Caco-2 (cell line): Measurements from ENCODE around the gene MAPKAP1. TPM values are rescaled to one million over a fixed set of nuclear protein-coding genes. Genes with fewer than 3 reads are reported as not detected.

ENCODE experiments used
- BruUV-seq: library from RNA; stranded (reverse); fragments of 400-500 nt; replicated peaks from 2 replicates; lab custom pipeline; 2021; lab: Mats Ljungman, UMichigan
- CTCF ChIA-PET: fragments of 300-600 bp; sonication (Branson Sonifier 250); formaldehyde crosslinking; loops from one replicate; lab custom pipeline; 2022; ENCODE audit warnings: antibody characterized with exemption; lab: Charles Lee
- POLR2A ChIA-PET: fragments of 300-600 bp; sonication (Branson Sonifier 250); formaldehyde crosslinking; loops from one replicate; lab custom pipeline; 2022; ENCODE audit warnings: antibody characterized with exemption; lab: Charles Lee
- DNase-seq, 2 experiments: peaks; one replicate each; pipeline versions ENCODE4 v3.0.0 to v3.0.0-alpha.2; 2020 to 2022
- H3K27me3 ChIP-seq: replicated peaks from 2 replicates; pipeline ENCODE4 v1.6.0; 2011; ENCODE audit warnings: low read length; ENCODE audit not compliant: control insufficient read depth, insufficient read depth
- H3K36me3 ChIP-seq: 2 replicates; pipeline ENCODE4 v1.5.1; 2011; ENCODE audit warnings: low read length; ENCODE audit not compliant: control insufficient read depth, insufficient read depth
- H3K4me1 ChIP-seq: fragments of 250-450 bp; sonication (Bioruptor Pico); 2 replicates; pipeline ENCODE4 v1.5.1; 2020; ENCODE audit warnings: mild to moderate bottlenecking
- H3K4me3 ChIP-seq: 2 replicates; pipeline ENCODE4 v1.5.1; 2011; ENCODE audit warnings: low read depth, mild to moderate bottlenecking, control low read depth, low read length
- H3K9me3 ChIP-seq: fragments of 250-450 bp; sonication (Bioruptor Pico); 2 replicates; pipeline ENCODE4 v1.5.1; 2020; ENCODE audit warnings: mild to moderate bottlenecking, moderate library complexity
- H3K27ac Mint-ChIP-seq: one replicate; pipeline ENCODE4 v1.8.0; 2022; ENCODE audit warnings: mixed read lengths; ENCODE audit not compliant: unreplicated experiment
- H3K27me3 Mint-ChIP-seq: one replicate; pipeline ENCODE4 v1.8.0; 2022; ENCODE audit warnings: mixed read lengths; ENCODE audit not compliant: insufficient read depth, unreplicated experiment
- H3K36me3 Mint-ChIP-seq: one replicate; pipeline ENCODE4 v1.8.0; 2022; ENCODE audit warnings: mild to moderate bottlenecking, mixed read lengths; ENCODE audit not compliant: insufficient read depth, unreplicated experiment
- H3K4me1 Mint-ChIP-seq: one replicate; pipeline ENCODE4 v1.8.0; 2022; ENCODE audit warnings: low read depth, mixed read lengths; ENCODE audit not compliant: unreplicated experiment
- H3K4me3 Mint-ChIP-seq: one replicate; pipeline ENCODE4 v1.8.0; 2022; ENCODE audit warnings: mild to moderate bottlenecking, moderate library complexity, mixed read lengths; ENCODE audit not compliant: unreplicated experiment
- H3K9me3 Mint-ChIP-seq: one replicate; pipeline ENCODE4 v1.8.0; 2022; ENCODE audit warnings: mixed read lengths; ENCODE audit not compliant: unreplicated experiment
- CTCF ChIP-seq, 2 experiments: fragments of 200-600 bp in 1 of 2; IDR thresholded peaks; 1 replicate in 1 of 2; 2 replicates in 1 of 2; pipeline versions ENCODE4 v1.5.1 to v1.8.0; 2011 to 2022; ENCODE audit warnings: antibody characterized with exemption in 1 of 2, control low read depth in 1 of 2, inconsistent platforms in 1 of 2, low read depth in 1 of 2, low read length in 1 of 2, mild to moderate bottlenecking in 1 of 2, moderate library complexity in 1 of 2; ENCODE audit not compliant: insufficient read depth in 1 of 2, severe bottlenecking in 1 of 2, unreplicated experiment in 1 of 2
- intact Hi-C: fragments of 100-400 bp; cut with micrococcal nuclease; formaldehyde crosslinking; loops from one replicate; pipeline ENCODE4 v1.10.0; 2022; ENCODE audit not compliant: unreplicated experiment
- total RNA-seq: library from RNA; stranded (reverse); gene quantifications from 2 replicates; pipeline ENCODE4 v1.2.3, GENCODE V29; 2022

MAPKAP1 gene
- total RNA-seq, 1 experiment from 2014 or later = 70.0 TPM

- no peaks in the 10 kb centered on the region for H3K9me3 Mint-ChIP-seq
- no peak overlapping the region for H3K4me3 ChIP-seq
- H3K4me3 Mint-ChIP-seq = no peak overlapping the region
- no peaks in the 10 kb centered on the region for H3K27me3 Mint-ChIP-seq
- peaks cover 13% of the 10 kb centered on the region for H3K36me3 Mint-ChIP-seq
- H3K9me3 ChIP-seq = no peaks in the 10 kb centered on the region
- H3K4me1 ChIP-seq = no peaks in the 10 kb centered on the region
- intact Hi-C loops = no loop called here
- H3K27me3 ChIP-seq = no peaks in the 10 kb centered on the region
- no peak for DNase-seq
- H3K36me3 ChIP-seq = no peaks in the 10 kb centered on the region
- no peaks in the 10 kb centered on the region for H3K4me1 Mint-ChIP-seq
- ChIA-PET CTCF (no interaction called here), POLR2A (no interaction called here)
- H3K27ac Mint-ChIP-seq = no peak overlapping the region
- no peak for TF ChIP-seq CTCF (IDR thresholded peaks at IDR 0.05; ENCODE audit: insufficient read depth in 1 of 2, low read depth in 1 of 2, low read length in 1 of 2, severe bottlenecking in 1 of 2, unreplicated experiment in 1 of 2)
- no TSS peak for BruUV-seq
Measured at GRCh38 chr9:125443367-125443766, 263.6 kb downstream of the MAPKAP1 start.

- H3K4me1 Mint-ChIP-seq = no peaks in the 10 kb centered on the region
- TF ChIP-seq CTCF (IDR thresholded peaks at IDR 0.05; ENCODE audit: insufficient read depth in 1 of 2, low read depth in 1 of 2, low read length in 1 of 2, severe bottlenecking in 1 of 2, unreplicated experiment in 1 of 2) = no peak
- H3K9me3 Mint-ChIP-seq = no peaks in the 10 kb centered on the region
- H3K4me1 ChIP-seq = no peaks in the 10 kb centered on the region
- H3K36me3 Mint-ChIP-seq = peaks cover 13% of the 10 kb centered on the region
- H3K36me3 ChIP-seq = no peaks in the 10 kb centered on the region
- no peak overlapping the region for H3K27ac Mint-ChIP-seq
- BruUV-seq = no TSS peak
- CTCF ChIA-PET = no interaction called here
- no peaks in the 10 kb centered on the region for H3K9me3 ChIP-seq
- POLR2A ChIA-PET = interaction anchor here (0.6 kb wide), 1 partner anchor 1125 kb away, joined by 4 read pairs; no protein-coding TSS in a partner anchor
- DNase-seq = no peak
- no peaks in the 10 kb centered on the region for H3K27me3 ChIP-seq
- no peak overlapping the region for H3K4me3 Mint-ChIP-seq
- intact Hi-C loops = no loop called here
- H3K4me3 ChIP-seq = no peak overlapping the region
- no peaks in the 10 kb centered on the region for H3K27me3 Mint-ChIP-seq
Measured at GRCh38 chr9:125442452-125442851, 264.6 kb downstream of the MAPKAP1 start.

DNA sequence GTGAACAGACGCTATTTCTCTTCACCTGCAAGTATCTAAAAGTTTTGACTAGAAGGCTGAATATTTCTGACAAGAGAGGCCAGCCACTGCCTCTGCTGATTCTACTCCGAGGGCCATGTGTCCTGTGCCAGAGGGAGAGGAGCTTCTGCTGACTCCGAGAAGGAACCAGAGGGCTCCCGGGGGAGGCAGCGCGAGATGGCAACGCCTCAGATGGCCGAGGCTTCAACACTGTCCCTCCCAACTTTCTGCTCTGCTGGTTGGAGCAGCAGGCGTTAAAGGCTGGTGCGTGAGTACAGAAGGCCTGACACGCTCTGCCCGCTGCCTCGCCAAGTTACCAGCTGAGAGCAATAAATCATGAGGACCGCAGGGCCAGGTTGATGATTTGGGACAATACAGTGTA lies 266.6 kb downstream of the MAPKAP1 start:
- BruUV-seq = no TSS peak
- POLR2A ChIA-PET = no interaction called here
- Mint-ChIP-seq H3K27ac (no peak overlapping the region), H3K36me3 (peaks cover 19% of the 10 kb centered on the region), H3K4me1 (no peaks in the 10 kb centered on the region), H3K27me3 (no peaks in the 10 kb centered on the region), H3K4me3 (no peak overlapping the region), H3K9me3 (no peaks in the 10 kb centered on the region)
- intact Hi-C loops = no loop called here
- H3K4me1 ChIP-seq = no peaks in the 10 kb centered on the region
- H3K27me3 ChIP-seq = no peaks in the 10 kb centered on the region
- no peaks in the 10 kb centered on the region for H3K9me3 ChIP-seq
- DNase-seq = no peak
- no peaks in the 10 kb centered on the region for H3K36me3 ChIP-seq
- H3K4me3 ChIP-seq = no peak overlapping the region
- no peak for TF ChIP-seq CTCF (IDR thresholded peaks at IDR 0.05; ENCODE audit: insufficient read depth in 1 of 2, low read depth in 1 of 2, low read length in 1 of 2, severe bottlenecking in 1 of 2, unreplicated experiment in 1 of 2)
- CTCF ChIA-PET = no interaction called here
